RWPE1 (cell line): Measurements from ENCODE around the gene CFAP65.

Experiments used
- CTCF ChIA-PET: fragments of 350-600 bp; sonication (Branson Sonifier 250); formaldehyde crosslinking; extraction: SDS; loops from one replicate; lab custom pipeline; 2021; lab: Yijun Ruan, JAX
- POLR2A ChIA-PET: fragments of 400-600 bp; formaldehyde crosslinking; extraction: SDS; loops from one replicate; lab custom pipeline; 2020; ENCODE audit warnings: antibody characterized with exemption; ENCODE audit not compliant: low non-redundant PET; lab: Yijun Ruan, JAX
- DNase-seq: peaks from one replicate; pipeline ENCODE4 v3.0.0; 2012; ENCODE audit warnings: low spot score
- H3K27ac ChIP-seq: fragments of 450-650 bp; 2 replicates; pipeline ENCODE4 v1.5.1; 2017
- TF ChIP-seq, protein P1 (sequence below): fragments of 450-650 bp; conservative IDR thresholded peaks from 2 replicates; pipeline ENCODE4 v1.5.1; 2017; ENCODE audit warnings: low read depth, mild to moderate bottlenecking

The CFAP65 gene

DNA sequence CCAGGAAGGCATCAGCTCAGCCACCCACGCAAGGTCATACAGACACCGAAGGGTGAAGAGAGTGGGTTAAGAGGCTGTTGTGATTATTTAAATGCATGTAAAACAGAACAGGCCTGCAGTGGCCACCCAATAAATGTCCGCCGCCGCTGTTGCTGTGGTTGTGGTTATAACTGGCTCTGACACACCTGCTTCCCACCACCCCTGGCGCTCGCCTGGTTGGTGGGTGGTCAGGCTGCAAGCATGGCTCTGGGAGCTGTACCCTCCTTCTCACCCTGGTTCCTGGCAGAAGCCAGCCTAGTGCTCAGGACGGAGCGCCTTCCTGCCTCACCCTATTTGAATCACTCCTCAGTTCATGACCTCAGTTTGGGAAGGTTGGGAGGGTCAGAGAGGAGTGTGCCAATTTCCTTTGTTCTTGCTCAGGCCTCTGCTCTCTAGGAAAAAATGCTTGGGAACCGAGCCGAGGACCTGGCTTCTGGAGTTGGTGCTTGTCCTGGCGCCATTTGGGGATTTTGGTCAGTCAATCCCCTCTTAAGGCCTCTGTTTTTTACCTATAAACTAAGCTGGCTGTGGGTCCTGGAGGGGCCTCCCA, 42.8 kb downstream of the CFAP65 start:
- peak; percentile 45 for DNase-seq
- ChIA-PET POLR2A (no interaction called here), CTCF (interaction anchor here (0.6 to 1.5 kb wide), 5 partner anchors 18 to 280 kb away, joined by 3 to 5 read pairs (median 3); no protein-coding TSS in a partner anchor)
- H3K27ac ChIP-seq = no peak overlapping the region
- TF ChIP-seq, protein P1, sequence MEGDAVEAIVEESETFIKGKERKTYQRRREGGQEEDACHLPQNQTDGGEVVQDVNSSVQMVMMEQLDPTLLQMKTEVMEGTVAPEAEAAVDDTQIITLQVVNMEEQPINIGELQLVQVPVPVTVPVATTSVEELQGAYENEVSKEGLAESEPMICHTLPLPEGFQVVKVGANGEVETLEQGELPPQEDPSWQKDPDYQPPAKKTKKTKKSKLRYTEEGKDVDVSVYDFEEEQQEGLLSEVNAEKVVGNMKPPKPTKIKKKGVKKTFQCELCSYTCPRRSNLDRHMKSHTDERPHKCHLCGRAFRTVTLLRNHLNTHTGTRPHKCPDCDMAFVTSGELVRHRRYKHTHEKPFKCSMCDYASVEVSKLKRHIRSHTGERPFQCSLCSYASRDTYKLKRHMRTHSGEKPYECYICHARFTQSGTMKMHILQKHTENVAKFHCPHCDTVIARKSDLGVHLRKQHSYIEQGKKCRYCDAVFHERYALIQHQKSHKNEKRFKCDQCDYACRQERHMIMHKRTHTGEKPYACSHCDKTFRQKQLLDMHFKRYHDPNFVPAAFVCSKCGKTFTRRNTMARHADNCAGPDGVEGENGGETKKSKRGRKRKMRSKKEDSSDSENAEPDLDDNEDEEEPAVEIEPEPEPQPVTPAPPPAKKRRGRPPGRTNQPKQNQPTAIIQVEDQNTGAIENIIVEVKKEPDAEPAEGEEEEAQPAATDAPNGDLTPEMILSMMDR = no peak

DNA sequence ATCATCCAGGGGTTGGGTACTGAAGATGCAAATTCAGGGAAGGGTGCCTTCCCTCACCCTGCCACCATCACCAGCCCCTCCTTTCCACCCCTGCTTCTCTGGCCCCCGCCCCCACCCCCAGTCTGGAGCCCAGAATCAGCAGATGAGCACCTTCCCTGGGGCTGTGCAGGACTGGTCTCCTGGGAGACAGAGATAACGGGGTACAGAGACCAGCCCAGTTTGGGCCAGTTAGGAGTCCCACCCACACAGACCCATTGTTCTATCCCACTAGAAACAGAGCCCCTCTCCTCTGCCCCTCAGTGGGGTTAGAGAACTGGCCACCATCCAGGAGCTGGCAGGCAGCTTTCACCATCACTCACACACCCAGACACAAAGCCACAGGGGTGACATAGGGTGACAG, 43.6 kb downstream of the CFAP65 start:
- TF ChIP-seq, protein P1 = no peak
- POLR2A ChIA-PET = no interaction called here
- H3K27ac ChIP-seq = no peak overlapping the region
- CTCF ChIA-PET = interaction anchor here (0.6 to 1.1 kb wide), 4 partner anchors 17 to 506 kb away, joined by 3 to 4 read pairs (median 3); no protein-coding TSS in a partner anchor
- no peak for DNase-seq

- no peak for DNase-seq
- ChIA-PET CTCF (interaction anchor here (0.6 to 1.5 kb wide), 6 partner anchors 32 to 166 kb away, joined by 3 to 4 read pairs (median 4); no protein-coding TSS in a partner anchor), POLR2A (no interaction called here)
- no peak overlapping the region for H3K27ac ChIP-seq
- TF ChIP-seq, protein P1 = no peak
Measured at GRCh38 chr2:218996937-218997336, 44.4 kb downstream of the CFAP65 start.

GRCh38 chr2:218995972-218996711, 45.2 kb downstream of the CFAP65 start:
- ChIA-PET CTCF (interaction anchor here (0.6 to 7.7 kb wide), 26 partner anchors 9 to 486 kb away, joined by 3 to 53 read pairs (median 4); partner anchors contain the start of gene CFAP65), POLR2A (interaction anchor here (0.6 kb wide), 1 partner anchor 1125 kb away, joined by 3 read pairs; no protein-coding TSS in a partner anchor)
- TF ChIP-seq, protein P1 = peak; percentile 90
- no peak overlapping the region for H3K27ac ChIP-seq
- peak; percentile 90 for DNase-seq

- CTCF ChIA-PET = interaction anchor here (0.6 to 7.7 kb wide), 14 partner anchors 10 to 1589 kb away, joined by 3 to 53 read pairs (median 5); partner anchors contain the start of gene CFAP65
Measured at GRCh38 chr2:218995561-218995960, 45.8 kb downstream of the CFAP65 start.

More at GRCh38 chr2:218995561-218995960, 45.8 kb downstream of the CFAP65 start:
- POLR2A ChIA-PET = no interaction called here
- TF ChIP-seq, protein P1 = no peak
- DNase-seq = no peak
- no peak overlapping the region for H3K27ac ChIP-seq
